Stimulated activated CD4-positive, alpha-beta T cell treated with anti-CD3 and anti-CD28 coated beads, Interleukin-1b, Interleukin-23, amount 100 ng/mL, for 1 hour (primary cell): ENCODE measurements around the gene TBC1D22B.
A peak's percentile ranks its signal among the peaks of the same experiment; 100 is the strongest.

Experiments
- DNase-seq, 2 donors: peaks; one replicate each; pipeline ENCODE4 v3.0.0-alpha.2; 2020; ENCODE audit warnings: low read depth in 2 of 2

TBC1D22B gene

GRCh38 chr6:37239950-37240713 lies 17.4 kb upstream of the TBC1D22B start:
- peak; percentile 29 to 54 for DNase-seq

GRCh38 chr6:37241131-37241530 lies 16.4 kb upstream of the TBC1D22B start:
- no peak for DNase-seq

GRCh38 chr6:37241775-37242428 lies 15.7 kb upstream of the TBC1D22B start:
- no peak for DNase-seq

GRCh38 chr6:37242429-37243052 lies 15.0 kb upstream of the TBC1D22B start:
- no peak for DNase-seq

- no peak for DNase-seq
These were observed 14.3 kb upstream of the TBC1D22B start for GRCh38 chr6:37243131-37243815.

GRCh38 chr6:37243816-37244370 lies 13.7 kb upstream of the TBC1D22B start:
- no peak for DNase-seq

GRCh38 chr6:37244430-37245310 lies 12.9 kb upstream of the TBC1D22B start:
- no peak for DNase-seq

GRCh38 chr6:37251211-37251780 lies 6.3 kb upstream of the TBC1D22B start:
- DNase-seq = no peak

- DNase-seq = no peak
These were observed 4.0 kb upstream of the TBC1D22B start for GRCh38 chr6:37253486-37254007.

- no peak for DNase-seq
These were observed 2.7 kb upstream of the TBC1D22B start for GRCh38 chr6:37254881-37255280.

- no peak for DNase-seq
These were observed 766 bp upstream of the TBC1D22B start for GRCh38 chr6:37256692-37257319.

GRCh38 chr6:37257320-37257633 lies 295 bp upstream of the TBC1D22B start:
- DNase-seq = no peak

GRCh38 chr6:37258405-37259105 lies 983 bp downstream of the TBC1D22B start:
- DNase-seq = no peak

GRCh38 chr6:37259191-37259590 lies 1.6 kb downstream of the TBC1D22B start:
- no peak for DNase-seq

GRCh38 chr6:37260040-37260439 lies 2.5 kb downstream of the TBC1D22B start:
- no peak for DNase-seq

- DNase-seq = no peak
These were observed 2.9 kb downstream of the TBC1D22B start for GRCh38 chr6:37260444-37260843.

- DNase-seq = no peak
These were observed 3.6 kb downstream of the TBC1D22B start for GRCh38 chr6:37261198-37261597.

GRCh38 chr6:37262446-37263026 lies 5.0 kb downstream of the TBC1D22B start:
- DNase-seq = no peak

GRCh38 chr6:37265001-37265400 lies 7.4 kb downstream of the TBC1D22B start:
- DNase-seq = no peak
